ENCODE results near the gene FASTKD1. TPM values are rescaled to one million over a fixed set of nuclear protein-coding genes. Genes with fewer than 3 reads are reported as not detected.

FASTKD1 gene
- polyA plus RNA-seq, 2 of the 4 experiments (the other 2 are of a cell fraction) = 28.1 to 52.9 TPM

DNA sequence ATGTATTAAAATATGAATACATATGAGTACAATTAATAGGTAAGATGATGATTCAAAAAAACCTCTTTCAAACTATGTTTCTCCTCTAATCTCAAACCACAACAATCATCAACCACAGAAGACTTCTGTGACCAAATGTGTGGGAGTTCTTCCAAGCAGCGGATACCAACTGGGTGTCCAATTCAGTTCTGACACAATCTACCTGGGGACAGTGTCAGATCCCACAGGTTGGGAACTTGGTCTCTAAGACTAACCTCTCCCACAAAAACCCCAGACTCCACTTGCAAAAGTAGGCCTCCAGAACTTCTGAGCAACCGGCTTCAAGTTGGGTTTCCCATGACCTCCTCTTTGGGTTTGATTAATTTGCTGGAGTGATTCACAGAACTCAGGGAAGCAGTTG is 26.9 kb downstream of the FASTKD1 start:
- Histone ChIP-seq H3K9me3 (no peaks in the 10 kb centered on the region), H3K4me2 (no peak overlapping the region), H3K4me3 (no peak overlapping the region), H3K27ac (no peak overlapping the region), H3K4me1 (no peaks in the 10 kb centered on the region)
- ChIA-PET CTCF (no interaction called here), POLR2A (no interaction called here)
- no peak for DNase-seq (ENCODE audit: low read depth in 1 of 2, low spot score in 1 of 2)
- WGBS (ENCODE audit: missing lambda C conversion rate) = 95% methylated on average over 2 of the region's 2 CpGs
- no peak for FAIRE-seq
- TF ChIP-seq, protein P1, sequence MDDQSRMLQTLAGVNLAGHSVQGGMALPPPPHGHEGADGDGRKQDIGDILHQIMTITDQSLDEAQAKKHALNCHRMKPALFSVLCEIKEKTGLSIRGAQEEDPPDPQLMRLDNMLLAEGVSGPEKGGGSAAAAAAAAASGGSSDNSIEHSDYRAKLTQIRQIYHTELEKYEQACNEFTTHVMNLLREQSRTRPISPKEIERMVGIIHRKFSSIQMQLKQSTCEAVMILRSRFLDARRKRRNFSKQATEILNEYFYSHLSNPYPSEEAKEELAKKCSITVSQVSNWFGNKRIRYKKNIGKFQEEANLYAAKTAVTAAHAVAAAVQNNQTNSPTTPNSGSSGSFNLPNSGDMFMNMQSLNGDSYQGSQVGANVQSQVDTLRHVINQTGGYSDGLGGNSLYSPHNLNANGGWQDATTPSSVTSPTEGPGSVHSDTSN (IDR thresholded peaks at IDR 0.05) = no peak
- TF ChIP-seq PHF8 (IDR thresholded peaks at IDR 0.05; ENCODE audit: borderline replicate concordance, low read depth) (no peak), MYC (IDR thresholded peaks at IDR 0.05; ENCODE audit: borderline replicate concordance, low read length) (no peak), FOSL2 (IDR thresholded peaks at IDR 0.05) (no peak), FOSL2 (CRISPR knock-in tag; IDR thresholded peaks at IDR 0.05) (no peak), NFE2L2 (conservative IDR thresholded peaks at IDR 0.05; ENCODE audit: low read length) (no peak), CHD2 (IDR thresholded peaks at IDR 0.05; ENCODE audit: low read length, partially characterized antibody) (no peak), CHD4 (IDR thresholded peaks at IDR 0.05; ENCODE audit: borderline replicate concordance) (no peak), CBX8 (IDR thresholded peaks at IDR 0.05) (no peak), EP300 (IDR thresholded peaks at IDR 0.05) (no peak), HOXB13 (CRISPR knock-in tag; IDR thresholded peaks at IDR 0.05; ENCODE audit: low read depth) (no peak), ESRRA (IDR thresholded peaks at IDR 0.05; ENCODE audit: borderline replicate concordance, low read length) (no peak), ZFP36 (IDR thresholded peaks at IDR 0.05; ENCODE audit: borderline replicate concordance, partially characterized antibody) (no peak), KDM5A (IDR thresholded peaks at IDR 0.05) (no peak), BHLHE40 (IDR thresholded peaks at IDR 0.05; ENCODE audit: low read depth, low read length) (no peak)
- TF ChIP-seq, protein P2, sequence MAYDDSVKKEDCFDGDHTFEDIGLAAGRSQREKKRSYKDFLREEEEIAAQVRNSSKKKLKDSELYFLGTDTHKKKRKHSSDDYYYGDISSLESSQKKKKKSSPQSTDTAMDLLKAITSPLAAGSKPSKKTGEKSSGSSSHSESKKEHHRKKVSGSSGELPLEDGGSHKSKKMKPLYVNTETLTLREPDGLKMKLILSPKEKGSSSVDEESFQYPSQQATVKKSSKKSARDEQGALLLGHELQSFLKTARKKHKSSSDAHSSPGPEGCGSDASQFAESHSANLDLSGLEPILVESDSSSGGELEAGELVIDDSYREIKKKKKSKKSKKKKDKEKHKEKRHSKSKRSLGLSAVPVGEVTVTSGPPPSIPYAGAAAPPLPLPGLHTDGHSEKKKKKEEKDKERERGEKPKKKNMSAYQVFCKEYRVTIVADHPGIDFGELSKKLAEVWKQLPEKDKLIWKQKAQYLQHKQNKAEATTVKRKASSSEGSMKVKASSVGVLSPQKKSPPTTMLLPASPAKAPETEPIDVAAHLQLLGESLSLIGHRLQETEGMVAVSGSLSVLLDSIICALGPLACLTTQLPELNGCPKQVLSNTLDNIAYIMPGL (CRISPR knock-in tag; IDR thresholded peaks at IDR 0.05; ENCODE audit: borderline replicate concordance) = no peak
- TF ChIP-seq, protein P3, sequence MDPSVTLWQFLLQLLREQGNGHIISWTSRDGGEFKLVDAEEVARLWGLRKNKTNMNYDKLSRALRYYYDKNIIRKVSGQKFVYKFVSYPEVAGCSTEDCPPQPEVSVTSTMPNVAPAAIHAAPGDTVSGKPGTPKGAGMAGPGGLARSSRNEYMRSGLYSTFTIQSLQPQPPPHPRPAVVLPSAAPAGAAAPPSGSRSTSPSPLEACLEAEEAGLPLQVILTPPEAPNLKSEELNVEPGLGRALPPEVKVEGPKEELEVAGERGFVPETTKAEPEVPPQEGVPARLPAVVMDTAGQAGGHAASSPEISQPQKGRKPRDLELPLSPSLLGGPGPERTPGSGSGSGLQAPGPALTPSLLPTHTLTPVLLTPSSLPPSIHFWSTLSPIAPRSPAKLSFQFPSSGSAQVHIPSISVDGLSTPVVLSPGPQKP (IDR thresholded peaks at IDR 0.05; ENCODE audit: low read depth, low read length) = no peak
- ATAC-seq = no peak

GRCh38 chr2:169542433-169542832 is 31.2 kb downstream of the FASTKD1 start:
- 85% methylated on average over 3 of the region's 3 CpGs for WGBS (ENCODE audit: missing lambda C conversion rate)
- no peak for DNase-seq (ENCODE audit: low read depth in 1 of 2, low spot score in 1 of 2)
- Histone ChIP-seq H3K27ac (no peak overlapping the region), H3K4me2 (no peak overlapping the region), H3K4me3 (no peak overlapping the region), H3K4me1 (no peaks in the 10 kb centered on the region), H3K9me3 (no peaks in the 10 kb centered on the region)
- no peak for FAIRE-seq
- ChIA-PET POLR2A (no interaction called here), CTCF (interaction anchor here (1.0 kb wide), 1 partner anchor 21 kb away, joined by 4 read pairs; no protein-coding TSS in a partner anchor)
- no peak for ATAC-seq
- TF ChIP-seq, protein P3 (IDR thresholded peaks at IDR 0.05; ENCODE audit: low read depth, low read length) = no peak
- TF ChIP-seq, protein P1 (IDR thresholded peaks at IDR 0.05) = no peak
- TF ChIP-seq JUNB (IDR thresholded peaks at IDR 0.05) (no peak), HEYL (CRISPR knock-in tag; IDR thresholded peaks at IDR 0.05) (no peak), EP300 (IDR thresholded peaks at IDR 0.05) (no peak), BHLHE40 (IDR thresholded peaks at IDR 0.05; ENCODE audit: low read depth, low read length) (no peak), MAFK (IDR thresholded peaks at IDR 0.05; ENCODE audit: partially characterized antibody) (no peak), ESRRA (IDR thresholded peaks at IDR 0.05; ENCODE audit: borderline replicate concordance, low read length) (no peak), CEBPB (IDR thresholded peaks at IDR 0.05) (no peak), KDM5A (IDR thresholded peaks at IDR 0.05) (no peak), HOXB13 (CRISPR knock-in tag; IDR thresholded peaks at IDR 0.05; ENCODE audit: low read depth) (no peak)

Measured in A549 (cell line).